Vagina (tissue), 2 donors: Measurements from ENCODE around the gene C1orf146. TPM values are rescaled to one million over a fixed set of nuclear protein-coding genes. Genes with fewer than 3 reads are reported as not detected.
"Not testable (repeated sequence)": the region's sequence is repeated elsewhere in the genome, so short reads cannot be mapped to it uniquely, and the experiment has no call there.

Experiments used
- DNase-seq, 2 donors: peaks; one replicate each; pipeline ENCODE4 v3.0.0-alpha.2; 2017; ENCODE audit errors: extremely low spot score in 2 of 2
- H3K27ac ChIP-seq: fragments of 200-600 bp; sonication (generic); one replicate; pipeline ENCODE4 v1.5.1; 2019
- H3K27me3 ChIP-seq: fragments of 200-600 bp; sonication (generic); one replicate; pipeline ENCODE4 v1.5.1; 2019
- H3K36me3 ChIP-seq, 2 donors: fragments of 200-600 bp; sonication (generic); one replicate each; pipeline ENCODE4 v1.5.1; 2017 to 2019
- H3K4me1 ChIP-seq: fragments of 200-600 bp; sonication (generic); one replicate; pipeline ENCODE4 v1.5.1; 2019
- H3K4me3 ChIP-seq, 2 donors: fragments of 200-600 bp; sonication (generic); 1 replicate in 1 of 2; 2 replicates in 1 of 2; pipeline ENCODE4 v1.5.1; 2016 to 2019
- H3K9me3 ChIP-seq: fragments of 200-600 bp; sonication (generic); one replicate; pipeline ENCODE4 v1.5.1; 2019
- POLR2A ChIP-seq, 2 donors: fragments of 450-650 bp; IDR thresholded peaks; one replicate each; pipeline ENCODE4 v1.6.1; 2017; ENCODE audit warnings: antibody characterized with exemption in 2 of 2, mild to moderate bottlenecking in 2 of 2, moderate library complexity in 2 of 2
- POLR2AphosphoS5 ChIP-seq, 2 donors: sonication (generic); formaldehyde crosslinking; IDR thresholded peaks; one replicate each; pipeline ENCODE4 v1.9.0; 2017; ENCODE audit warnings: antibody characterized with exemption in 2 of 2, mild to moderate bottlenecking in 2 of 2, low read depth in 1 of 2; ENCODE audit not compliant: insufficient read depth in 1 of 2
- intact Hi-C: fragments of 100-400 bp; cut with DNase I; formaldehyde crosslinking; loops from one replicate; pipeline ENCODE4 v1.15.1; 2023
- total RNA-seq: library from RNA; depleted of rRNA; stranded (reverse); fragments of >200 nt; gene quantifications from one replicate; pipeline ENCODE4 v1.2.3, GENCODE V29; 2016
- TF ChIP-seq, protein P1 (sequence below), 3 experiments: fragments of 450-650 bp in 2 of 3; fragments of 200-600 bp in 1 of 3; sonication (generic) in 1 of 3; IDR thresholded peaks; one replicate each; pipeline ENCODE4 v1.5.1; 2017 to 2019; ENCODE audit warnings: antibody characterized with exemption in 3 of 3, mild to moderate bottlenecking in 2 of 3, moderate library complexity in 2 of 3

Gene C1orf146
- total RNA-seq, 1 donor from 2014 or later = not detected

GRCh38 chr1:92230736-92231135 is 13.0 kb downstream of the C1orf146 start:
- no peak overlapping the region for H3K4me3 ChIP-seq
- H3K9me3 ChIP-seq = no peaks in the 10 kb centered on the region
- TF ChIP-seq POLR2AphosphoS5 (IDR thresholded peaks at IDR 0.05; ENCODE audit: insufficient read depth in 1 of 2, low read depth in 1 of 2) (no peak), POLR2A (IDR thresholded peaks at IDR 0.05) (no peak)
- TF ChIP-seq, protein P1, sequence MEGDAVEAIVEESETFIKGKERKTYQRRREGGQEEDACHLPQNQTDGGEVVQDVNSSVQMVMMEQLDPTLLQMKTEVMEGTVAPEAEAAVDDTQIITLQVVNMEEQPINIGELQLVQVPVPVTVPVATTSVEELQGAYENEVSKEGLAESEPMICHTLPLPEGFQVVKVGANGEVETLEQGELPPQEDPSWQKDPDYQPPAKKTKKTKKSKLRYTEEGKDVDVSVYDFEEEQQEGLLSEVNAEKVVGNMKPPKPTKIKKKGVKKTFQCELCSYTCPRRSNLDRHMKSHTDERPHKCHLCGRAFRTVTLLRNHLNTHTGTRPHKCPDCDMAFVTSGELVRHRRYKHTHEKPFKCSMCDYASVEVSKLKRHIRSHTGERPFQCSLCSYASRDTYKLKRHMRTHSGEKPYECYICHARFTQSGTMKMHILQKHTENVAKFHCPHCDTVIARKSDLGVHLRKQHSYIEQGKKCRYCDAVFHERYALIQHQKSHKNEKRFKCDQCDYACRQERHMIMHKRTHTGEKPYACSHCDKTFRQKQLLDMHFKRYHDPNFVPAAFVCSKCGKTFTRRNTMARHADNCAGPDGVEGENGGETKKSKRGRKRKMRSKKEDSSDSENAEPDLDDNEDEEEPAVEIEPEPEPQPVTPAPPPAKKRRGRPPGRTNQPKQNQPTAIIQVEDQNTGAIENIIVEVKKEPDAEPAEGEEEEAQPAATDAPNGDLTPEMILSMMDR (IDR thresholded peaks at IDR 0.05) = no peak

DNA sequence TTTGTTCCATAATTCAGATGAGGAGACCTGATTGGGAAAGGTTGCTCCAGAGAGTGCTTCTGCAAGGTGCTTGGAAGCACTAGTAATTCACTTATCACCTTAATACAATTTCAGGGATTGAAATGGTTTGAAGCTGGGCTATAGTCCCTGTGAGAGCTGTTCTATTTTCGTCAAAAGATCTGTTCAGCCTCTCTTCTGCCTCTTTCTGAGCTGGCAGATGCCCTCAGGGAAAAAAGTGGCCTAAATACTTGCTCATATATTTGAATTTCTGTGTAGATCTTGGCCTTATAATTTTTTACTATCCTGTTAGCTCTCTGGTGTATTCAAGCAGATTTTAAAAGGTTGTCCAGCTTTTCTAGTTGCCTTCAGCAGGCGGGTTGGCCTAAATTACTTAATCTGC is 22.3 kb downstream of the C1orf146 start:
- H3K4me1 ChIP-seq = no peaks in the 10 kb centered on the region
- DNase-seq = no peak
- H3K27me3 ChIP-seq = no peaks in the 10 kb centered on the region
- no peaks in the 10 kb centered on the region for H3K36me3 ChIP-seq
- no peak for TF ChIP-seq POLR2A (IDR thresholded peaks at IDR 0.05)
- TF ChIP-seq, protein P1 (IDR thresholded peaks at IDR 0.05) = no peak
- no peak for TF ChIP-seq POLR2AphosphoS5 (IDR thresholded peaks at IDR 0.05; ENCODE audit: insufficient read depth in 1 of 2, low read depth in 1 of 2)
- intact Hi-C loops = no loop called here
- no peak overlapping the region for H3K4me3 ChIP-seq
- H3K27ac ChIP-seq = no peak overlapping the region
- no peaks in the 10 kb centered on the region for H3K9me3 ChIP-seq

More at GRCh38 chr1:92230736-92231135, 13.0 kb downstream of the C1orf146 start:
- Histone ChIP-seq H3K36me3 (no peaks in the 10 kb centered on the region), H3K27me3 (no peaks in the 10 kb centered on the region), H3K27ac (no peak overlapping the region), H3K4me1 (no peaks in the 10 kb centered on the region)
- intact Hi-C loops = no loop called here
- DNase-seq = no peak

DNA sequence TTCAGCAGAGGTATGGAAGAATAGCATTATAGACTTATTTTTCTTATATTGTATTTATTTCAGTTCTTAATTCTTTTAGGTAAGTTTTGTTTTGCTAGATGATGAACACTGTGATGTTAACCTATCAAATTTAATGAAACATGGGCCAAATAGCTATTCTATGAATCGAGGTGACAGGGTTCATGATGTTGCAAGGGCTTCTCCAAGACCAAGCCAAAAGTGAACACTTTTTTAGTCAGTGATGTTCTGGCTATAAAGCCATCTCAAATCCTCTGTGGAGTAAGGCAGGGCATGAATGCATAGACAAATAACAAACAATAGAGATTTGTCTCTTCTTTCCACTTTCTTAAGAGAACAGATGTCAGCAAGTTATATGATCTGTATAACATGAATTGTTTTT is 26.7 kb downstream of the C1orf146 start:
- no peak for TF ChIP-seq POLR2A (IDR thresholded peaks at IDR 0.05)
- TF ChIP-seq POLR2AphosphoS5 (IDR thresholded peaks at IDR 0.05; ENCODE audit: insufficient read depth in 1 of 2, low read depth in 1 of 2) = no peak
- TF ChIP-seq, protein P1 (IDR thresholded peaks at IDR 0.05) = no peak
- intact Hi-C loops = no loop called here
- Histone ChIP-seq H3K27me3 (no peaks in the 10 kb centered on the region), H3K36me3 (peaks cover 0 to 6% of the 10 kb centered on the region in 2 donors), H3K4me3 (no peak overlapping the region), H3K4me1 (no peaks in the 10 kb centered on the region), H3K27ac (no peak overlapping the region), H3K9me3 (no peaks in the 10 kb centered on the region)
- DNase-seq = no peak

DNA sequence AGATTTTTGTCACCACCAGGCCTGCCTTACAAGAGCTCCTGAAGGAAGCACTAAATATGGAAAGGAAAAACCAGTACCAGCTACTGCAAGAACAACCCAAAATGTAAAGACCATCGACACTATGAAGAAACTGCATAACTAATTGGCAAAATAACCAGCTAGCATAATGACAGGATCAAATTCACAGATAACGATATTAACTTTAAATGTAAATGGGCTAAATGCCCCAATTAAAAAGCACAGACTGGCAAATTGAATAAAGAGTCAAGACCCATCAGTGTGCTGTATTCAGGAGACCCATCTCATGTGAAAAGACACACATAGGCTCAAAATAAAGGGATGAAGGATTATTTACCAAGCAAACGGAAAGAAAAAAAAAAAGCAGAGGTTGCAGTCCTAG is 37.0 kb downstream of the C1orf146 start:
- H3K9me3 ChIP-seq, H3K4me3 ChIP-seq, DNase-seq, H3K27me3 ChIP-seq, intact Hi-C loops, H3K27ac ChIP-seq, H3K4me1 ChIP-seq: not testable (repeated sequence)
- peaks cover 0 to 26% of the 10 kb centered on the region in 2 donors for H3K36me3 ChIP-seq

DNA sequence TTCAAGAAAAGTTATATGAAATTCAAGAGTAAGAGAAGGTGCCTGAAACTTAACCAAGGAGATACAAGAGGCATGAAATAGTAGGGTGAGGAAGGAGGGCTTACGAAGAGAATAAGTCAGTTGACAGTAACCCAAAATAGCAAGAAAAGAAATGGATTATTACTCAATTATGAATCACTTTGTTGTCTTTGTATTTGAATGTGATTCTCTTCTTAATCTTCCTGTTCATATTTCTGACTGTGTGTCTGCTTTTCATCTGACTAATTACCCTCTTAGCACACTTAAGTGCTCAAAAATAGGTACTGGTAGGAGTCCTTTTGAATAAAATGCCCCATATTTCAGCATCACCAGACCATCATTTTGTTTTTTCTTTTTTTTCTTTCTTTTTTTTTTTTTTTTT is 41.6 kb downstream of the C1orf146 start:
- no peak overlapping the region for H3K4me3 ChIP-seq
- DNase-seq = no peak
- H3K9me3 ChIP-seq = no peaks in the 10 kb centered on the region
- H3K27ac ChIP-seq = no peak overlapping the region
- peaks cover 0 to 20% of the 10 kb centered on the region in 2 donors for H3K36me3 ChIP-seq
- intact Hi-C loops = no loop called here
- H3K27me3 ChIP-seq = no peaks in the 10 kb centered on the region
- TF ChIP-seq POLR2AphosphoS5 (IDR thresholded peaks at IDR 0.05; ENCODE audit: insufficient read depth in 1 of 2, low read depth in 1 of 2) (no peak), POLR2A (IDR thresholded peaks at IDR 0.05) (no peak)
- TF ChIP-seq, protein P1 (IDR thresholded peaks at IDR 0.05) = no peak
- H3K4me1 ChIP-seq = no peaks in the 10 kb centered on the region

DNA sequence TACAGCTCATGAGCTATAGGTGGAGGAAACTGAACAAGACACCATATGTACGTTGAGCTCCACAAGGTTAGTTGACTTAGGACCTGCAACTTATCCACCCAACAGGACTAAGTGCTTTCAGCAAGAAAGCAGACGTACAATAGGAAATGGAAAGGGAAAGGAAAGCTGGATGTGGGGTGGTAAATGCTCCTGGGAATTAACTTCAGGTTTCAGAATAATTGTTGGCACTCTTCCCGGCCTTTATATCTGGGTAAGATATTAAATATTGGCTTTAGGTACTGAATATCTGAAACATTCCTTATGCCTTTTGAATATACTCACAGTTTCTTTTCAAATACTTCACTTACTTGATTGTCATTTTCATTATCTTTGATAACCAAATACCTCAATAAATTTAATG is 44.8 kb downstream of the C1orf146 start:
- intact Hi-C loops = no loop called here
- no peak overlapping the region for H3K27ac ChIP-seq
- H3K4me3 ChIP-seq = no peak overlapping the region
- H3K9me3 ChIP-seq = no peaks in the 10 kb centered on the region
- H3K36me3 ChIP-seq = peaks cover 0 to 36% of the 10 kb centered on the region in 2 donors
- TF ChIP-seq, protein P1 (IDR thresholded peaks at IDR 0.05) = no peak
- TF ChIP-seq POLR2AphosphoS5 (IDR thresholded peaks at IDR 0.05; ENCODE audit: insufficient read depth in 1 of 2, low read depth in 1 of 2) (no peak), POLR2A (IDR thresholded peaks at IDR 0.05) (no peak)
- DNase-seq = no peak
- H3K4me1 ChIP-seq = no peaks in the 10 kb centered on the region
- no peaks in the 10 kb centered on the region for H3K27me3 ChIP-seq
